Measurements from ENCODE around the gene MAPRE2.
"Not testable (repeated sequence)": the region's sequence is repeated elsewhere in the genome, so short reads cannot be mapped to it uniquely, and the experiment has no call there.

Gene MAPRE2

GRCh38 chr18:35143622-35144596 is 102.7 kb downstream of the MAPRE2 start:
- DNase-seq (ENCODE audit: low read depth in 2 of 2, low spot score in 1 of 2): no peak

GRCh38 chr18:35144698-35145097 is 103.5 kb downstream of the MAPRE2 start:
- DNase-seq (ENCODE audit: low read depth in 2 of 2, low spot score in 1 of 2): no peak

GRCh38 chr18:35150195-35150594 is 109.0 kb downstream of the MAPRE2 start:
- DNase-seq (ENCODE audit: low read depth in 2 of 2, low spot score in 1 of 2): not testable (repeated sequence)

GRCh38 chr18:35153609-35154272 is 112.5 kb downstream of the MAPRE2 start:
- DNase-seq (ENCODE audit: low read depth in 2 of 2, low spot score in 1 of 2): no peak

GRCh38 chr18:35155398-35156117 is 114.3 kb downstream of the MAPRE2 start:
- DNase-seq (ENCODE audit: low read depth in 2 of 2, low spot score in 1 of 2): no peak

- DNase-seq (ENCODE audit: low read depth in 2 of 2, low spot score in 1 of 2): no peak
Measured at GRCh38 chr18:35157181-35157580, 116.0 kb downstream of the MAPRE2 start.

GRCh38 chr18:35158728-35159450 is 117.7 kb downstream of the MAPRE2 start:
- no peak for DNase-seq (ENCODE audit: low read depth in 2 of 2, low spot score in 1 of 2)

- no peak for DNase-seq (ENCODE audit: low read depth in 2 of 2, low spot score in 1 of 2)
Measured at GRCh38 chr18:35159782-35160181, 118.6 kb downstream of the MAPRE2 start.

GRCh38 chr18:35161485-35161884 is 120.3 kb downstream of the MAPRE2 start:
- DNase-seq (ENCODE audit: low read depth in 2 of 2, low spot score in 1 of 2): no peak

GRCh38 chr18:35161934-35162333 is 120.7 kb downstream of the MAPRE2 start:
- DNase-seq (ENCODE audit: low read depth in 2 of 2, low spot score in 1 of 2): no peak

- no peak for DNase-seq (ENCODE audit: low read depth in 2 of 2, low spot score in 1 of 2)
Measured at GRCh38 chr18:35163014-35163539, 121.9 kb downstream of the MAPRE2 start.

- no peak for DNase-seq (ENCODE audit: low read depth in 2 of 2, low spot score in 1 of 2)
Measured at GRCh38 chr18:35163721-35164120, 122.5 kb downstream of the MAPRE2 start.

GRCh38 chr18:35164133-35164532 is 122.9 kb downstream of the MAPRE2 start:
- no peak for DNase-seq (ENCODE audit: low read depth in 2 of 2, low spot score in 1 of 2)

- DNase-seq (ENCODE audit: low read depth in 2 of 2, low spot score in 1 of 2): no peak
Measured at GRCh38 chr18:35167332-35167731, 126.1 kb downstream of the MAPRE2 start.

- no peak for DNase-seq (ENCODE audit: low read depth in 2 of 2, low spot score in 1 of 2)
Measured at GRCh38 chr18:35167857-35168256, 126.6 kb downstream of the MAPRE2 start.

- not testable (repeated sequence) for DNase-seq (ENCODE audit: low read depth in 2 of 2, low spot score in 1 of 2)
Measured at GRCh38 chr18:35170323-35170722, 129.1 kb downstream of the MAPRE2 start.

GRCh38 chr18:35171315-35171987 is 130.2 kb downstream of the MAPRE2 start:
- DNase-seq (ENCODE audit: low read depth in 2 of 2, low spot score in 1 of 2): no peak

- no peak for DNase-seq (ENCODE audit: low read depth in 2 of 2, low spot score in 1 of 2)
Measured at GRCh38 chr18:35172009-35172408, 130.8 kb downstream of the MAPRE2 start.

GRCh38 chr18:35172451-35173035 is 131.3 kb downstream of the MAPRE2 start:
- DNase-seq (ENCODE audit: low read depth in 2 of 2, low spot score in 1 of 2): no peak
